ENCODE results near the gene CA7.

CA7 gene

GRCh38 chr16:66872559-66872942 is 28.3 kb downstream of the CA7 start:
- Histone ChIP-seq H3K9me3 (ENCODE audit: insufficient read depth, low read length, severe bottlenecking) (no peaks in the 10 kb centered on the region), H2AFZ (ENCODE audit: low read depth, low read length) (peak overlapping the region; percentile 63), H3K27ac (ENCODE audit: low read length) (peak overlapping the region; percentile 69), H3K4me2 (ENCODE audit: insufficient read depth, low read length) (peak overlapping the region; percentile 70), H3K9ac (ENCODE audit: low read depth, low read length) (peak overlapping the region; percentile 51), H3K79me2 (ENCODE audit: insufficient read depth, low read length) (no peaks in the 10 kb centered on the region), H3K4me1 (ENCODE audit: insufficient read depth, low read length) (peaks cover 40% of the 10 kb centered on the region), H3K36me3 (ENCODE audit: insufficient read depth, low read length) (no peaks in the 10 kb centered on the region), H3K4me3 (ENCODE audit: low read depth in 1 of 2, low read length in 2 of 2) (peak overlapping the region in 1 of 2 experiments; percentile 53; a peak in 3 of 4 replicates), H3K27me3 (ENCODE audit: insufficient read depth, low read length, poor library complexity) (no peaks in the 10 kb centered on the region), H4K20me1 (ENCODE audit: insufficient read depth, low read length) (no peaks in the 10 kb centered on the region)
- DNase-seq (no peak), ATAC-seq (ENCODE audit: insufficient read depth, low read depth) (no peak)
- TF ChIP-seq CTCF (IDR thresholded peaks at IDR 0.05; ENCODE audit: borderline replicate concordance, extremely low read depth, low read length, poor library complexity, severe bottlenecking) (no peak), EZH2 (IDR thresholded peaks at IDR 0.05; ENCODE audit: borderline replicate concordance, low read depth, low read length, severe bottlenecking) (no peak)

- peak overlapping the region; percentile 70 for H3K4me2 ChIP-seq (ENCODE audit: insufficient read depth, low read length)
- peak overlapping the region; percentile 69 for H3K27ac ChIP-seq (ENCODE audit: low read length)
- DNase-seq (peak; percentile 96), ATAC-seq (ENCODE audit: insufficient read depth, low read depth) (peak; percentile 82)
- no peaks in the 10 kb centered on the region for H3K9me3 ChIP-seq (ENCODE audit: insufficient read depth, low read length, severe bottlenecking)
- H3K79me2 ChIP-seq (ENCODE audit: insufficient read depth, low read length) = no peaks in the 10 kb centered on the region
- H2AFZ ChIP-seq (ENCODE audit: low read depth, low read length) = peak overlapping the region; percentile 63
- H4K20me1 ChIP-seq (ENCODE audit: insufficient read depth, low read length) = no peaks in the 10 kb centered on the region
- no peaks in the 10 kb centered on the region for H3K36me3 ChIP-seq (ENCODE audit: insufficient read depth, low read length)
- H3K27me3 ChIP-seq (ENCODE audit: insufficient read depth, low read length, poor library complexity) = no peaks in the 10 kb centered on the region
- H3K4me3 ChIP-seq (ENCODE audit: low read depth in 1 of 2, low read length in 2 of 2) = peak overlapping the region in 1 of 2 experiments; percentile 53; a peak in 3 of 4 replicates
- H3K9ac ChIP-seq (ENCODE audit: low read depth, low read length) = peak overlapping the region; percentile 51
- TF ChIP-seq CTCF (IDR thresholded peaks at IDR 0.05; ENCODE audit: borderline replicate concordance, extremely low read depth, low read length, poor library complexity, severe bottlenecking) (peak; percentile 95), EZH2 (IDR thresholded peaks at IDR 0.05; ENCODE audit: borderline replicate concordance, low read depth, low read length, severe bottlenecking) (no peak)
- H3K4me1 ChIP-seq (ENCODE audit: insufficient read depth, low read length) = peaks cover 45% of the 10 kb centered on the region
Observed at GRCh38 chr16:66872943-66873684, 28.9 kb downstream of the CA7 start.

DNA sequence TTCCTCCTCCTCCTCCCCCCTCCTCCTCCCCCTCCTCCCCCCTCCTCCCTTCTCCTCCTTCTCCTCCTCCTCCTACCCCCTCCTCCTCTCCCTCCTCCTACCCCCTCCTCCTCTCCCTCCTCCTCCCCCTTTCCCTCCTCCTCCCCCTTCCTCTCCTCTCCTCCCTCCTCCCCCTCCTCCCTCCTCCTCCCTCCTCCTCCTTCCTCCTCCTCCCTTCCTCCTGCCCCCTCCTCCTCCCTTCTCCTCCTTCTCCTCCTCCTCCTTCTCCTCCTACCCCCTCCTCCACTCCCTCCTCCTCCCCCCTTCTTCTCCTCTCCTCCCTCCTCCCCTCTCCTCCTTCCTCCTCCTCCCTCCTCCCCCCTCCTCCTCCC is 29.5 kb downstream of the CA7 start:
- H3K4me1 ChIP-seq (ENCODE audit: insufficient read depth, low read length) = peaks cover 51% of the 10 kb centered on the region
- H3K27me3 ChIP-seq (ENCODE audit: insufficient read depth, low read length, poor library complexity) = no peaks in the 10 kb centered on the region
- no peak overlapping the region for H2AFZ ChIP-seq (ENCODE audit: low read depth, low read length)
- no peaks in the 10 kb centered on the region for H4K20me1 ChIP-seq (ENCODE audit: insufficient read depth, low read length)
- H3K79me2 ChIP-seq (ENCODE audit: insufficient read depth, low read length) = no peaks in the 10 kb centered on the region
- no peak overlapping the region for H3K4me3 ChIP-seq (ENCODE audit: low read depth in 1 of 2, low read length in 2 of 2)
- ATAC-seq (ENCODE audit: insufficient read depth, low read depth) = no peak
- H3K36me3 ChIP-seq (ENCODE audit: insufficient read depth, low read length) = no peaks in the 10 kb centered on the region
- no peaks in the 10 kb centered on the region for H3K9me3 ChIP-seq (ENCODE audit: insufficient read depth, low read length, severe bottlenecking)
- H3K27ac ChIP-seq (ENCODE audit: low read length) = peak overlapping the region; percentile 82
- H3K9ac ChIP-seq (ENCODE audit: low read depth, low read length) = no peak overlapping the region
- peak overlapping the region; percentile 70; the same call in 1 of the 2 replicates for H3K4me2 ChIP-seq (ENCODE audit: insufficient read depth, low read length)
- DNase-seq = no peak
- no peak for TF ChIP-seq EZH2 (IDR thresholded peaks at IDR 0.05; ENCODE audit: borderline replicate concordance, low read depth, low read length, severe bottlenecking)
- TF ChIP-seq CTCF (IDR thresholded peaks at IDR 0.05; ENCODE audit: borderline replicate concordance, extremely low read depth, low read length, poor library complexity, severe bottlenecking) = no peak

Data from DND-41 (cell line).